ENCODE results near the gene MRC2. TPM values are rescaled to one million over a fixed set of nuclear protein-coding genes. Genes with fewer than 3 reads are reported as not detected.

MRC2 gene
- total and polyA plus RNA-seq, 2 of the 13 experiments (the other 11 are each of a cell fraction or from before 2014, with no cell fraction given) = not detected

DNA sequence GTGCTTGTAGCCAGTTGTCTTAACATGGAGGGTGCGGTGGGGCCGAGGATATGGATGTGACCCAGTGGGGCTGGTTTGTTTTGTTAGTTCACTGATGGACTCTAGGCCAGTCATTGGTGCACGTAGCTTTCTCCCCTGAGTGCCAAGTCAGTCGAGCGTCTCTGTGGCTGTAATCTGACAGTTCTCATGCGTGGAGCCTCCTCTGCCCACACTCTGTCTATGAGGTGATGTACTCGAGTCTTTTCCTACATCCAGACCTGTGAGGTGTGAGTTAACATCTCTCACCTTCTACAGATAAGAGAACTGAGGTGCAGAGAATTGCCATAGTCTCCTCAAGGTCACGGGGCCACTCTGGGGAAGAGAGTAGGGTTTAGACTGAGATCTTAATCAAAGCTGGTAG is 90.4 kb downstream of the MRC2 start:
- intact Hi-C loops (cut with micrococcal nuclease; ENCODE audit: unreplicated experiment) (no loop called here), in situ Hi-C loops (cut with HindIII; ENCODE audit: extremely low pct_ligation_motif_present, low pct_unique_long_range_greater_than_20kb) (no loop called here)
- Histone ChIP-seq H3K4me2 (ENCODE audit: low read depth, low read length) (no peak overlapping the region), H3K27ac (ENCODE audit: extremely low read length, insufficient read depth, low read length) (no peak overlapping the region), H4K20me1 (ENCODE audit: insufficient read depth, low read length) (no peaks in the 10 kb centered on the region), H2AFZ (ENCODE audit: low read length) (no peak overlapping the region), H3K79me2 (ENCODE audit: insufficient read depth, low read length) (no peaks in the 10 kb centered on the region), H3K36me3 (replicated peaks in 1 of 2; ENCODE audit: control insufficient read depth in 1 of 2, insufficient read depth in 2 of 2, low read length in 2 of 2) (no peaks in the 10 kb centered on the region), H3K4me3 (replicated peaks in 1 of 3; ENCODE audit: insufficient read depth in 1 of 3, low read depth in 2 of 3, low read length in 3 of 3) (no peak overlapping the region), H3K9ac (ENCODE audit: insufficient read depth, low read depth, low read length) (no peak overlapping the region), H3K27me3 (ENCODE audit: control insufficient read depth in 1 of 2, insufficient read depth in 2 of 2, low read length in 2 of 2) (peaks cover 2 to 47% of the 10 kb centered on the region in 2 experiments), H3K9me3 (ENCODE audit: low read length) (no peaks in the 10 kb centered on the region), H3K4me1 (ENCODE audit: insufficient read depth, low read length) (0 out of 2 replicates have a peak, but pooled peaks cover 5% of the 10 kb centered on the region)
- DNase-seq (ENCODE audit: low spot score) (no peak), ATAC-seq (no peak), FAIRE-seq (no peak)
- POLR2A ChIA-PET = no interaction called here
- 10% methylated on average over 8 of the region's 8 CpGs for WGBS (ENCODE audit: low lambda C conversion rate)
- CTCF ChIA-PET (ENCODE audit: low intra/inter-chr PET ratio, low total read pairs) = no interaction called here
- no TSS peak for BruUV-seq (replicated peaks)
- no peak for TF ChIP-seq TOPORS (CRISPR knock-in tag; IDR thresholded peaks at IDR 0.05)
- no peak for TF ChIP-seq HNRNPLL (IDR thresholded peaks at IDR 0.05; ENCODE audit: low read depth, low read length, poor library complexity, severe bottlenecking)
- TF ChIP-seq HMG20B (CRISPR knock-in tag; conservative IDR thresholded peaks at IDR 0.05) = no peak
- TF ChIP-seq, protein P1, sequence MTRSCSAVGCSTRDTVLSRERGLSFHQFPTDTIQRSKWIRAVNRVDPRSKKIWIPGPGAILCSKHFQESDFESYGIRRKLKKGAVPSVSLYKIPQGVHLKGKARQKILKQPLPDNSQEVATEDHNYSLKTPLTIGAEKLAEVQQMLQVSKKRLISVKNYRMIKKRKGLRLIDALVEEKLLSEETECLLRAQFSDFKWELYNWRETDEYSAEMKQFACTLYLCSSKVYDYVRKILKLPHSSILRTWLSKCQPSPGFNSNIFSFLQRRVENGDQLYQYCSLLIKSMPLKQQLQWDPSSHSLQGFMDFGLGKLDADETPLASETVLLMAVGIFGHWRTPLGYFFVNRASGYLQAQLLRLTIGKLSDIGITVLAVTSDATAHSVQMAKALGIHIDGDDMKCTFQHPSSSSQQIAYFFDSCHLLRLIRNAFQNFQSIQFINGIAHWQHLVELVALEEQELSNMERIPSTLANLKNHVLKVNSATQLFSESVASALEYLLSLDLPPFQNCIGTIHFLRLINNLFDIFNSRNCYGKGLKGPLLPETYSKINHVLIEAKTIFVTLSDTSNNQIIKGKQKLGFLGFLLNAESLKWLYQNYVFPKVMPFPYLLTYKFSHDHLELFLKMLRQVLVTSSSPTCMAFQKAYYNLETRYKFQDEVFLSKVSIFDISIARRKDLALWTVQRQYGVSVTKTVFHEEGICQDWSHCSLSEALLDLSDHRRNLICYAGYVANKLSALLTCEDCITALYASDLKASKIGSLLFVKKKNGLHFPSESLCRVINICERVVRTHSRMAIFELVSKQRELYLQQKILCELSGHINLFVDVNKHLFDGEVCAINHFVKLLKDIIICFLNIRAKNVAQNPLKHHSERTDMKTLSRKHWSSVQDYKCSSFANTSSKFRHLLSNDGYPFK (CRISPR knock-in tag; IDR thresholded peaks at IDR 0.05; ENCODE audit: borderline replicate concordance) = no peak
- TF ChIP-seq SRSF4 (IDR thresholded peaks at IDR 0.05; ENCODE audit: low read depth, low read length, poor library complexity, severe bottlenecking) = no peak
- no peak for TF ChIP-seq ZNF17 (CRISPR knock-in tag; IDR thresholded peaks at IDR 0.05)
- no peak for TF ChIP-seq ZNF776 (CRISPR knock-in tag; IDR thresholded peaks at IDR 0.05)
- TF ChIP-seq SNAPC2 (CRISPR knock-in tag; IDR thresholded peaks at IDR 0.05) = no peak
- TF ChIP-seq SOX6 (IDR thresholded peaks at IDR 0.05) = no peak
- TF ChIP-seq SOX6 (CRISPR knock-in tag; IDR thresholded peaks at IDR 0.05) = no peak
- TF ChIP-seq, protein P2, sequence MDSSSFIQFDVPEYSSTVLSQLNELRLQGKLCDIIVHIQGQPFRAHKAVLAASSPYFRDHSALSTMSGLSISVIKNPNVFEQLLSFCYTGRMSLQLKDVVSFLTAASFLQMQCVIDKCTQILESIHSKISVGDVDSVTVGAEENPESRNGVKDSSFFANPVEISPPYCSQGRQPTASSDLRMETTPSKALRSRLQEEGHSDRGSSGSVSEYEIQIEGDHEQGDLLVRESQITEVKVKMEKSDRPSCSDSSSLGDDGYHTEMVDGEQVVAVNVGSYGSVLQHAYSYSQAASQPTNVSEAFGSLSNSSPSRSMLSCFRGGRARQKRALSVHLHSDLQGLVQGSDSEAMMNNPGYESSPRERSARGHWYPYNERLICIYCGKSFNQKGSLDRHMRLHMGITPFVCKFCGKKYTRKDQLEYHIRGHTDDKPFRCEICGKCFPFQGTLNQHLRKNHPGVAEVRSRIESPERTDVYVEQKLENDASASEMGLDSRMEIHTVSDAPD (CRISPR knock-in tag; IDR thresholded peaks at IDR 0.05) = no peak
- TF ChIP-seq SMAD1 (CRISPR knock-in tag; IDR thresholded peaks at IDR 0.05; ENCODE audit: borderline replicate concordance, low read depth) = no peak
- TF ChIP-seq, protein P3, sequence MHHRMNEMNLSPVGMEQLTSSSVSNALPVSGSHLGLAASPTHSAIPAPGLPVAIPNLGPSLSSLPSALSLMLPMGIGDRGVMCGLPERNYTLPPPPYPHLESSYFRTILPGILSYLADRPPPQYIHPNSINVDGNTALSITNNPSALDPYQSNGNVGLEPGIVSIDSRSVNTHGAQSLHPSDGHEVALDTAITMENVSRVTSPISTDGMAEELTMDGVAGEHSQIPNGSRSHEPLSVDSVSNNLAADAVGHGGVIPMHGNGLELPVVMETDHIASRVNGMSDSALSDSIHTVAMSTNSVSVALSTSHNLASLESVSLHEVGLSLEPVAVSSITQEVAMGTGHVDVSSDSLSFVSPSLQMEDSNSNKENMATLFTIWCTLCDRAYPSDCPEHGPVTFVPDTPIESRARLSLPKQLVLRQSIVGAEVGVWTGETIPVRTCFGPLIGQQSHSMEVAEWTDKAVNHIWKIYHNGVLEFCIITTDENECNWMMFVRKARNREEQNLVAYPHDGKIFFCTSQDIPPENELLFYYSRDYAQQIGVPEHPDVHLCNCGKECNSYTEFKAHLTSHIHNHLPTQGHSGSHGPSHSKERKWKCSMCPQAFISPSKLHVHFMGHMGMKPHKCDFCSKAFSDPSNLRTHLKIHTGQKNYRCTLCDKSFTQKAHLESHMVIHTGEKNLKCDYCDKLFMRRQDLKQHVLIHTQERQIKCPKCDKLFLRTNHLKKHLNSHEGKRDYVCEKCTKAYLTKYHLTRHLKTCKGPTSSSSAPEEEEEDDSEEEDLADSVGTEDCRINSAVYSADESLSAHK (CRISPR knock-in tag; IDR thresholded peaks at IDR 0.05; ENCODE audit: borderline replicate concordance) = no peak
- TF ChIP-seq HNF4A (CRISPR knock-in tag; IDR thresholded peaks at IDR 0.05) = no peak
- TF ChIP-seq, protein P4, sequence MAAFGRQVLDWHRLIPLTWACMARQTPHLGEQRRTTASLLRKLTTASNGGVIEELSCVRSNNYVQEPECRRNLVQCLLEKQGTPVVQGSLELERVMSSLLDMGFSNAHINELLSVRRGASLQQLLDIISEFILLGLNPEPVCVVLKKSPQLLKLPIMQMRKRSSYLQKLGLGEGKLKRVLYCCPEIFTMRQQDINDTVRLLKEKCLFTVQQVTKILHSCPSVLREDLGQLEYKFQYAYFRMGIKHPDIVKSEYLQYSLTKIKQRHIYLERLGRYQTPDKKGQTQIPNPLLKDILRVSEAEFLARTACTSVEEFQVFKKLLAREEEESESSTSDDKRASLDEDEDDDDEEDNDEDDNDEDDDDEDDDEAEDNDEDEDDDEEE (CRISPR knock-in tag; IDR thresholded peaks at IDR 0.05) = no peak
- TF ChIP-seq ZNF563 (CRISPR knock-in tag; IDR thresholded peaks at IDR 0.05) = no peak
- no peak for TF ChIP-seq ZNF350 (CRISPR knock-in tag; IDR thresholded peaks at IDR 0.05; ENCODE audit: borderline replicate concordance, low read depth)
- no peak for TF ChIP-seq ZKSCAN8 (CRISPR knock-in tag; IDR thresholded peaks at IDR 0.05; ENCODE audit: borderline replicate concordance)

Measured in HepG2 (cell line).